ENCODE measurements around the gene NAAA. TPM values are rescaled to one million over a fixed set of nuclear protein-coding genes. Genes with fewer than 3 reads are reported as not detected.

Gene NAAA
- total RNA-seq, 1 donor from 2014 or later, result 4.0 TPM

- Mint-ChIP-seq H3K27ac (ENCODE audit: unreplicated experiment) (no peak overlapping the region), H3K27me3 (ENCODE audit: unreplicated experiment) (peaks cover 2% of the 10 kb centered on the region)
- TF ChIP-seq CTCF (IDR thresholded peaks at IDR 0.05; ENCODE audit: unreplicated experiment), result no peak
Observed at GRCh38 chr4:75909405-75909804, 31.4 kb downstream of the NAAA start.

GRCh38 chr4:75908555-75908954 lies 32.3 kb downstream of the NAAA start:
- DNase-seq (ENCODE audit: low spot score), result no peak
- H3K27ac Mint-ChIP-seq (ENCODE audit: unreplicated experiment), result no peak overlapping the region
- H3K27me3 Mint-ChIP-seq (ENCODE audit: unreplicated experiment), result peaks cover 2% of the 10 kb centered on the region
- no peaks in the 10 kb centered on the region for H3K9me3 Mint-ChIP-seq (ENCODE audit: unreplicated experiment)
- no peaks in the 10 kb centered on the region for H3K4me1 Mint-ChIP-seq (ENCODE audit: unreplicated experiment)
- H3K4me3 Mint-ChIP-seq (ENCODE audit: unreplicated experiment), result no peak overlapping the region
- no peaks in the 10 kb centered on the region for H3K36me3 Mint-ChIP-seq (ENCODE audit: low read depth, unreplicated experiment)
- TF ChIP-seq CTCF (IDR thresholded peaks at IDR 0.05; ENCODE audit: unreplicated experiment), result no peak

More at GRCh38 chr4:75909405-75909804, 31.4 kb downstream of the NAAA start:
- no peak for DNase-seq (ENCODE audit: low spot score)
- H3K4me1 Mint-ChIP-seq (ENCODE audit: unreplicated experiment), result no peaks in the 10 kb centered on the region
- no peaks in the 10 kb centered on the region for H3K36me3 Mint-ChIP-seq (ENCODE audit: low read depth, unreplicated experiment)
- no peak overlapping the region for H3K4me3 Mint-ChIP-seq (ENCODE audit: unreplicated experiment)
- no peaks in the 10 kb centered on the region for H3K9me3 Mint-ChIP-seq (ENCODE audit: unreplicated experiment)

GRCh38 chr4:75907966-75908365 lies 32.8 kb downstream of the NAAA start:
- Mint-ChIP-seq H3K4me3 (ENCODE audit: unreplicated experiment) (no peak overlapping the region), H3K4me1 (ENCODE audit: unreplicated experiment) (no peaks in the 10 kb centered on the region), H3K27me3 (ENCODE audit: unreplicated experiment) (no peaks in the 10 kb centered on the region), H3K9me3 (ENCODE audit: unreplicated experiment) (no peaks in the 10 kb centered on the region), H3K27ac (ENCODE audit: unreplicated experiment) (no peak overlapping the region), H3K36me3 (ENCODE audit: low read depth, unreplicated experiment) (no peaks in the 10 kb centered on the region)
- no peak for TF ChIP-seq CTCF (IDR thresholded peaks at IDR 0.05; ENCODE audit: unreplicated experiment)
- DNase-seq (ENCODE audit: low spot score), result no peak

DNA sequence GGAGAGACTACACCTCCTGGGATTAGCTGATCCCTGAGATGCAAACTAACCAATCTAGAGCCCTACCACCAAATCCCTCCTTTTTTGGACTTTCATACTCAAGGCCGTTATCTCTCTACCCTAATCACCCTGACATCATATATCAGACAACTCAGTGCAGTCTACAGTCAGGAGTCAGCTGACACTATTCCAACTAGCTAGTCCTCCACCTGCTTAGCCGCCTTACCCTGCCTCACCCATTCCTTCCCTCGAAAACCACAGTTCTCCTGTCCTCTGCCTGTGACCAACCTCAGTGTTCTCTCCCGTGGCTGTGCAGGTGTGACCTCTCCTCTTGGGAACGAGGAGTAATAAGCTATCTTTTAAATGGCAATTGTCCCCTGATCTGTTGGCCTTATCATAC lies 36.7 kb downstream of the NAAA start:
- no peaks in the 10 kb centered on the region for H3K4me1 Mint-ChIP-seq (ENCODE audit: unreplicated experiment)
- no peaks in the 10 kb centered on the region for H3K9me3 Mint-ChIP-seq (ENCODE audit: unreplicated experiment)
- no peak for DNase-seq (ENCODE audit: low spot score)
- TF ChIP-seq CTCF (IDR thresholded peaks at IDR 0.05; ENCODE audit: unreplicated experiment), result no peak
- no peak overlapping the region for H3K4me3 Mint-ChIP-seq (ENCODE audit: unreplicated experiment)
- H3K27ac Mint-ChIP-seq (ENCODE audit: unreplicated experiment), result no peak overlapping the region
- no peaks in the 10 kb centered on the region for H3K36me3 Mint-ChIP-seq (ENCODE audit: low read depth, unreplicated experiment)
- H3K27me3 Mint-ChIP-seq (ENCODE audit: unreplicated experiment), result no peaks in the 10 kb centered on the region

DNA sequence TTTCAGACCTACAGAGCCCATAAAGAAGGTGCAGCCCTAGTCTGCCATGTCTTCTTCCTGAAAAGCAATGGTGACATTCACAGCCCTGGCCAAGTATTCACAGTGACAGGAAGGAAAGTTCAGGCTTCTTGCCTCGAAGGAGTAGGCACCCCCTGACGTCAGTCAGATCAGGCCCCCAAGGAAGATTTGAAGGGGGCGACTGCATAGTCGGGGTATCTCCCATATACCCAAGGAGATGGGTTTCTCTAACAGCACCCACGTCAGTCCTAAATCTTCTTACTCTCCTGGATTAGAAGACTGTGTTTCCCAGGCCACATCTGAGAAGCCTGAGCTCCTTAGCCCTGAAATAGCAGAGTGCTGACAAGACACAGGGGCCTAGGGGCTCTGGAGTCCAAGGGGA lies 38.5 kb downstream of the NAAA start, which contains the start of gene PPEF2:
Gene PPEF2, minus strand, starts transcription at position 101 of the 400 bp plus-strand sequence. CDS start 6,127 bp downstream, outside the sequence.
- H3K27me3 Mint-ChIP-seq (ENCODE audit: unreplicated experiment), result peaks cover under 1% of the 10 kb centered on the region

More for the DNA sequence above, 38.5 kb downstream of the NAAA start, which contains the start of gene PPEF2:
- Mint-ChIP-seq H3K4me3 (ENCODE audit: unreplicated experiment) (no peak within 1 kb of the TSS), H3K36me3 (ENCODE audit: low read depth, unreplicated experiment) (peaks cover 4% of the 10 kb centered on the region), H3K4me1 (ENCODE audit: unreplicated experiment) (no peaks in the 10 kb centered on the region), H3K27ac (ENCODE audit: unreplicated experiment) (no peak within 1 kb of the TSS), H3K9me3 (ENCODE audit: unreplicated experiment) (peaks cover 5% of the 10 kb centered on the region)
- TF ChIP-seq CTCF (IDR thresholded peaks at IDR 0.05; ENCODE audit: unreplicated experiment), result no peak
- DNase-seq (ENCODE audit: low spot score), result no peak

All from endothelial cell (in vitro differentiated cells).